Amygdala (tissue), 56 donors: Measurements from ENCODE around the gene SNX25.
"Not testable (repeated sequence)": the region's sequence is repeated elsewhere in the genome, so short reads cannot be mapped to it uniquely, and the experiment has no call there.

Source experiments
- DNase-seq, 56 donors: peaks; one replicate each; lab custom pipeline; 2025; lab: John Stamatoyannopoulos, UW

Gene SNX25

GRCh38 chr4:185332575-185333464, 123.4 kb downstream of the SNX25 start:
- DNase-seq, result no peak

- no peak for DNase-seq
These were observed 124.9 kb downstream of the SNX25 start for GRCh38 chr4:185334326-185334725.

- no peak for DNase-seq
These were observed 126.2 kb downstream of the SNX25 start for GRCh38 chr4:185335579-185335978.

- no peak for DNase-seq
These were observed 130.5 kb downstream of the SNX25 start for GRCh38 chr4:185339941-185340340.

DNA sequence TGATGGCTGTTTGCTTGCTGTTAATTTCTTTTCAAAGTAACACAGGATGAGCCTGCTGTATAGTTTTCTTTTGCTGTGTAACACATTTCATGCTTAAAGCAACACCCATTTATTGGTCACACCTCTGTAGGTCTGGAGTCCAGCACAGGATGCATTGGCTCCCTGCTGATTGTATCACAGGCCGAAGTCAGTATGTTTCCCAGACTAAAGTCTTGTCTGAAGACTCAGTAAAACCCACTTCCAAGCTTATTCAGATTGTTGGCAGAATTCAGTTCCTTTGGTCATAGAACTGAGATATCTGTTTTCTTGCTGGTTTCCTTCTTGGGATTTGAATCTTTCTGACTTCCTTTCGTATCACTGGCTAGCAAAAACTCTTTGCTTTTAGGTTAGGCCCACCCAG, 132.0 kb downstream of the SNX25 start:
- no peak for DNase-seq

- DNase-seq, result no peak
These were observed 132.4 kb downstream of the SNX25 start for GRCh38 chr4:185341841-185342240.

- no peak for DNase-seq
These were observed 134.6 kb downstream of the SNX25 start for GRCh38 chr4:185343726-185344581.

DNA sequence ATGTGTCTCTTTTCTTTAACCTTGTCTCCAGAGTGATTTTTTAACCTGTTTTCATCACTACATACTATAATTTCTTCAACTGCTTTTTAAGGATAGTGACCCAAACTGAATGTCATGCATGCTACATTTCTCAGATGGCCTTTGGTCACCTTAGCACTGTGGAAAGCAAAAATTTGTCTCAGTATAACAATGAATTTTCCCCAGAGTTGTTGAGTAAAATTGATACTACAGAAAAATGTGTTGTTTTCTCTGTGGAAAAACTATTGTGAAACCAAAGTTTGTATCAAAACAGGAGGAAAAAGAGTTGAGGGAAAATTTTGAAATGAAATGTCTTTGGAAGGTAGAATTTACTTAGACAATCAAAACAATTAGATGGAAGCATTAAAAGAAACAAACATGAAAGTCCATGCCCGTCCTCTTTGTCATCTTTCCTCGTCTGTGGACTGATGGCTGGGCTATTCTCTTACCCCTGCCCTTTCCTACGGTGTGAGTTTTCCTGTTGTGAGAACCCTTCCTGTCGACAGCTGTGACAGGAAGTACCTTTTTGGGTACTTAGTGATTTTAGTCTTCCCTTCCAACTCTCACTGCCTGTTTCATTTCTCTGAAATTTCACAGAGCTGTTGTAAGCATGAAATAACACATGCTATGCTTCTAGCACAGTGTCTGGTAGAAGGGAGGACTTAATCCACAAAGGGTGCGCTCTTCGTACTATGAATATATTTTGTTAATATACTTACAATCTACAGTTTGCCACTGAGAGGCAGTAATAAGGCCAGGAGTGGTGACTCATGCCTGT, 135.5 kb downstream of the SNX25 start:
- no peak for DNase-seq

DNA sequence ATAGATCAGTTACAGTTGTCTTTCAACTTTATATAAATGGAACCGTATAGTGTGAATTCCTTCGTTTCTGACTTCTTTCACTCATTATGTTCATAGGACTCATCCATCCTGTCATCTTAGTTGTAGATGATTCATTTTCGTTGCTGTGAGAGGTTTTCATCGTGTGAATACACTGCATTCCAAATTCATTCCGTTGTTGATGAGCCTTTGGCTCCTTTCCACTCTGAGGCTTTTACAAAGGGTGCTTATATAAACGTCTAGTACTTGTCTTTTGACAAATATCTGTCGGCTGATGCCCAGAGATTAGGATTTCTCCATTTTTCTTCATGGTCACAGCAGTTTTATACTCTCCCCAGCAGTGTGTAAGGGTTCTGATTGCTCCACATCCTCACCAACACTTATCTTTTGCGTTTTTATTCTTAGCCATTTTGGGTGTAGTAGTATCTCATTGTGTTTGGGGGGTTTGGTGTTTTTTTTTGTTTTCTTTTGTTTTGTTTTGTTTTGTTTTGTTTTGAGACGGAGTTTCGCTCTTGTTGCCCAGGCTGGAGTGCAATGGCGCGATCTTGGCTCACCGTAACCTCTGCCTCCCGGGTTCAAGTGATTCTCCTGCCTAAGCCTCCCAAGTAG, 137.7 kb downstream of the SNX25 start:
- DNase-seq, result no peak

- no peak for DNase-seq
These were observed 142.3 kb downstream of the SNX25 start for GRCh38 chr4:185351691-185352090.

DNA sequence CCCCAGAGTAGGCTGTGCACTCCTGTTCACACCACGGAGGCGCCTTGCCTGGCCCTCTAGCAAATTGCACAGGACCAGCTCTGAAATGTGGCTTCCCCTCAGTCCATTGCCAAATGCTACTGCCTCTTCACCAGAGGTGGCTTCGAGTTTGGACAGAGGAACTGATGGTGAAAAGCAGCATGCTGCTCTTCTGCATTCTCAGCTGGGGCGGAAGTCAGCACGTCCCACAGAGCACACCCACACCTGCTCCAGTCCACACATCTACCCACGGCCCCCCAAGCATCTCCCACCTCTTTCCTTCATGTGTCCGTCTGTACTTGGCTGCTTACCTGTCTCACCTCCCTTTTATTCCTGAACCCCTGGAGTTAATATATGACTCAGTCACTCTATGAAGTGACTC, 142.8 kb downstream of the SNX25 start:
- DNase-seq, result no peak

- DNase-seq, result no peak
These were observed 143.3 kb downstream of the SNX25 start for GRCh38 chr4:185352741-185353140.

DNA sequence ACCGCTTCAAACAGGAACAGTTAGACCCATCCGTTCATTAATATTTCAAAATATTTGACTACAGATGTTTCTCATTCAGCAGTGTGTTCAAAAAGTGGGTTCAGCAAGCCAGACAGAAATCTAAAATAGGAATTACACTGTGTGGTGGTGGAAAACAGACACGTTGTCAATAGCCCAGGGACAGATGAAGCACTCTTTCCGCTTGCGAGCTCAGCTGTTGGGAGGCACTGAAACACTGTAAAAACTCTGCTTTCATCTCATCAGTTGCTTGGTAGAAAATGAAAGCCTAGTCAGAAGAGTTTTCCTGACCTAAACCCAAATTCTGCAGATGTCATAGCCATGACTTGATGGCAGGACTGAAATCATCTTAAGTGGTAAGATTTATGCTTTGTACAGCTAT, 147.8 kb downstream of the SNX25 start:
- DNase-seq, result no peak

DNA sequence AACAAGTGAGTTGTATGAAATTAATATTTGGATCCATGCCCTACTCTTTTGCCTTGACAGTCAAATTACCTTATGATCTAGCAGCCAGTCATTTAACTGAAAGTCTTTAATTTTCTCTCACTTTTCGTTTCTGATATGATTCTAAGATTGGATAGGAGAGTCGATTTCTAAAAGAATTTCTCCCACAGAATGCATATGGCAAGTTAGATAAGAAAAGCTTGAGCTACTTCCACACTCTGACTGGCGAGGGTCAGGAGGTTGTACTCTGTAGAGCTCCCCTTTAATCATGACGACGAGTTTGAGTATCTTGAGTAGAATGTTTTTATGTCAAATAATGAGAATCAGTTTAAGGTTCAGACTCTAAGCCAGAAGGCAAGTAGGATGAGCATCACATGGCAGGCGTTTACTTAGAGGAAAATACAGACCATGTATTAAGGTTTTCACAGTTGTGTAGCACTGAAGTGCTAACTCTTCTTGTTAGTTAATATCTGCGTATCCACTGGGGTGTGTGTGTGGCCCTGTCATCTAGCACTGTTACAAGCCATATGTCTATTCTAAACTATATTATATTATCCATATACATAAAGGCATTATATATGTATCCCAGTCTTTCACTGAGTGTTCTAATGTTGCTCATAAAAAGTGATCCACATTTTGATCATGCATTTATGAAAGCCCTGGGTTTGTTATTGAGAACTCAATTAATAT, 148.5 kb downstream of the SNX25 start:
- DNase-seq, result no peak

- DNase-seq, result no peak
These were observed 149.1 kb downstream of the SNX25 start for GRCh38 chr4:185358514-185358913.

- DNase-seq, result no peak
These were observed 149.6 kb downstream of the SNX25 start for GRCh38 chr4:185358959-185359358.

GRCh38 chr4:185359767-185360446, 150.5 kb downstream of the SNX25 start:
- no peak for DNase-seq

DNA sequence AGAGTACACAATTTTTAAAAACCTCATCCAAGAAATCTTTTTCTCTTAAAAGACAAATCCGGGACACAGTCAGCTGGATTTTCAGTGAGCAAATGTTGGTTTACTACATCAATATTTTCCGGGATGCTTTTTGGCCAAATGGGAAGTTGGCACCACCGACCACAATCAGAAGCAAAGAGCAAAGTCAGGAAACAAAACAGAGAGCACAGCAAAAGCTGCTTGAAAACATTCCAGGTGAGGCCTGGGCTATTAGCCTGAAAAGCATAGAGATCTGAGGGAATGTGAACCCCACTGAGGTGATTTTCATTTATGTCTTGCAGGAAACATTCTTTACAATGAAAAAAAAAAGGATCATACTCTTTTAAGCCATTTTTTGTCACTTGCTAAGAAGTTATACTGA, 152.5 kb downstream of the SNX25 start:
- DNase-seq, result no peak

DNA sequence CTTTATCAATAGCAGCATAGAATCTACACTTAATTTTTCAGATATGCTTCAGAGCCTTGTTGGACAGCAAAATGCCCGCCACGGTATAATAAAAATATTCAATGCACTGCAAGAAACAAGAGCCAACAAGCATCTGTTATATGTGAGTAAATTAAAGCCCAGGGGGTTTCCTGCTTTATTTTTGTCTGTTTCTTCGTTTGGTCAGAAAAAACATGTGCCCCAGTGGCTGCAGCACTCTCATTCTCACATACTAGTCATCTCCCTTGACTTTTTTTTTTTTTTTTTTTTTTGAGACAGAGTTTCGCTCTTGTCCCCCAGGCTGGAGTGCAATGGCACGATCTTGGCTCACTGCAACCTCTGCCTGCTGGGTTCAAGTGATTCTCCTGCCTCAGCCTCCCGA, 153.2 kb downstream of the SNX25 start:
- not testable (repeated sequence) for DNase-seq
